Measurements from ENCODE around the gene ARHGEF26. TPM values are rescaled to one million over a fixed set of nuclear protein-coding genes. Genes with fewer than 3 reads are reported as not detected.

ARHGEF26 gene
- total RNA-seq, 1 experiment from 2014 or later: 5.8 TPM

DNA sequence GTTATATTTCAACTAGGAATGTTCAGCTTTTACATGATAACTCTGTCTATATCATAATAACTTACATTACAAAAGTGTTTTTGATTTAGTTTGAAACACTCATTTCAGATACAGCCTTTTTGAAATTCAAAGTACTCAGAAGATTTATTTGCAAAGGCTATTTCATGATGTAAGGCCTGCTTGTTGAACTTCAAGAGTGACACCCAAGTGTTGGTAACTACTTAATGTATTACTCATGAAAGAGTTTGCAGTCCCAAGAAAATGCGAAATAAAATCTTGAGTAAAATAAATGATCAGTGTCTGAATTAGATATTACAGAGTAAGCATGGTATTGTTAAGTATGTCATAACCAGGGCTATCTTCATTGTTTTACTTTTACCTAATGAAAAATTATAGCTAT is 35.3 kb downstream of the ARHGEF26 start:
- DNase-seq (ENCODE audit: low read depth): no peak

DNA sequence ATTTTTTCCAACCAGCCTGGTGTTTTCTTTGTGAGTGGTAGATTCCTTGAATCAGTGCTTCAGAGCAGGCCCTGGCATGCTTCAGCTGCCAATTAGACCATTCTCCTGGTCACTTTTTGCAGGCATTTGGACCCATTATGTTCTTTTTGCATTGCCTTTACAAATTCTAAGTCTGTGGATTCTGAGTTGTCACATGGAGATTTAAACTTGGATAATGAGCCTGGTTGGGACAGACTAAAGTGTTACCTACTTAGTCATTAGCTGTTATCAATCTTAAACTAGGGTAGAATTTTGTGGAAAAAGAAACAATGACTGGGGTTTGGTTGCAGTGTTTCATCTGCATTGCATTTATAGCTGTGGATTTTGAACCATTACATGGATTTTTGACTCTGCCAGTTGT is 40.6 kb downstream of the ARHGEF26 start:
- DNase-seq (ENCODE audit: low read depth): no peak

DNA sequence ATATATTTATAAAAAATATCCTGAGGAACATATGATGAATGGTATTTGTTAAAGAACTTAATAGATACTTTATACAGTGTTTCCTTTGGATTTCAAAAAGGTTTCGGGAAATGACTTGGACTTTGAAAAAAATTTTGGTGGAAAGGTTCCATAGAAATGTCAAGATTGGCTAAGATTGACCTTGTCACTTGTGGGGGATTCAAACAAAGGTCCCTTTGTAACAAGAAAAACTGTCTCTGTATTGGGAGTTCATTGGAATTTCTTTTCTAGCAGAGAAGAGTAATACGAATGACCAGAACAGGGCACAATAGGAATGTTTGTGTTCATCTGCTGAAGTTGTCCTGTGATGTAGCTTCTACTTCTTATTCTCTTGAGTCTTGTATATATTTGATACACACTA is 43.2 kb downstream of the ARHGEF26 start:
- DNase-seq (ENCODE audit: low read depth): no peak

DNA sequence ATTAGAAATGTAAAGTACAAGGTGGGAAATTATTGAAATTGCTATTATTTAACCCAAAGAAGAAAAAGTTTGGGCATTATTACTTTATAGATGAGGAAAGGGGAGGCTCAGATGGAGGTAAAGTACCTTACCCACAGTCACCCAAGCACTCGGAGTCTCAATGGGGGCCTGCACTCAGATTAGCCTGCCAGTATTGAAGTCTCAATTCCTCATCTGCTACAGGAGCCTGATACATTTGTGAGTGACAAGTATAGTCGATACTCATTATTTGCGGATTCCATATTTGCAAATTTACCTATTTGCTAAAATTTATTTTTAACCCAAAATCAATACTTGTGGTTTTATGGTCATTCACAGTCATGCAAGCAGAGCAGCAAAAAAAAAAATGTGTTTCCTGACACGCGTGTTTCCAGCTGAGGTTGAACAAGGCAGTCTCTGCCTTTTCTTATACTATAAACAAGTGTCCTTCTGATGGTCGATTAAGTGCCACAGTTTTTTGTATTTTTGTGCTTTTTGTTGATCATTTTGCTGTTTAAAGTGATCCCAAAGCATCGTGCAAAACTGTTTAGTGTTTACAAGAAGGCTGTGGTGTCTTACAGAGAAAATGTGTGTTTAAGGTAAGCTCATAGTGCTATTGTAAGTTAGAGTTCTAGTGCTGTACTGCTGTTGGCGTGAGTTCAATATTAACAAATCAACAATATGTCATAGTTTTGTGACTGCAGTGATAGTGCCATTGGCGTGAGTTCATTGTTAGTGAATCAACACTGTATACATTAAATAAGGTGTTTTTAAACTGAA is 48.0 kb downstream of the ARHGEF26 start:
- no peak for DNase-seq (ENCODE audit: low read depth)

DNA sequence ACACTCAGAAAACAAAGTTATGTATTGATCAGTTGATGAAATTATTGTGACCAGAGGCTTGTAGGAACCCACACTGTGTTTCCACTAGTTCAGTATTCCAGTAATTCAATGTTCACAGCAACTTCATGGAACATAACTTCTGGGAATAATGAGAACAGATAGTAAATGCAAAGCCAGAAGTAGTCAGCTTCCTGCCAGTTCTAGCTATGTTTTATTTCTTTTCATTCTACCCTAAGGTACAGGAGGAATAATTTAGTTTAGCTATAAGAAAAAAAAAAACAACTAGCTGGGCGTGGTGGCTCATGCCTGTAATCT is 48.6 kb downstream of the ARHGEF26 start:
- DNase-seq (ENCODE audit: low read depth): no peak

DNA sequence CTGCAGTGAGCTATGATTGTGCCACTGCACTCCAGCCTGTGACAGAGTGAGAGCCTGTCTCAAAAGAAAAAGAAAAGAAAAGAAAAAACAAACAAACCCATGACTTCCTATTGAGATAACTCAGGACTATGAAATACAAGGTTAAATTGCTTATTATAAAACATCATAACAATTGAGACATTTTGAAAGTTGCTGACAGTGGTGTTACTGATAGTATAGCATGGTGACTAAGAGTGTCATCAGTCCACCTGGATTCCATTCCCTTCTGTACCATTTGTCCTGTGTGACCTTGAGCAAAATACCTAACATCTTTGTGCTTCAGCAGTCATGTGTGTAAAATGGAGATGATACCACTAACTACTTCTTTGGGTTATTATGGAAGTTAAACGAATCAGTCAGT is 49.1 kb downstream of the ARHGEF26 start:
- no peak for DNase-seq (ENCODE audit: low read depth)

DNA sequence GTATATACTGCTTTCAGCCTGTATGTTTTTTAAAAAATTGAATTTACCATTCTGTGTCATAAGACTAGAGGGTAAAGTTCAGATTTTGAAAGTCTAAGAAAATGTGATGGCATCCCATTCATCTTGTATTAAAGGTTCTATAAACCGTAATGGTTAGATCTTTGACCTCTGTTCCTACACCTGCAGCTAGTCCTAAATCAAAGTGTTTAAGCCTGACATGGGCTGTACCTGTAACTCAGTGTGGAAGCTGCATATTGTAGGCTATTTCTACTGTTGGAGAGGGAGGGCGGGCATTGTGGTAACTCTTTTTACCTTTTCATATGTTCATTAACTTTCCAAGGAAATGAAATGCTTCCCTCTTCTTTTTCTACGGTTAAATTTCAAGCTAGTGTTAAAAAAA is 53.9 kb downstream of the ARHGEF26 start:
- DNase-seq (ENCODE audit: low read depth): no peak

DNA sequence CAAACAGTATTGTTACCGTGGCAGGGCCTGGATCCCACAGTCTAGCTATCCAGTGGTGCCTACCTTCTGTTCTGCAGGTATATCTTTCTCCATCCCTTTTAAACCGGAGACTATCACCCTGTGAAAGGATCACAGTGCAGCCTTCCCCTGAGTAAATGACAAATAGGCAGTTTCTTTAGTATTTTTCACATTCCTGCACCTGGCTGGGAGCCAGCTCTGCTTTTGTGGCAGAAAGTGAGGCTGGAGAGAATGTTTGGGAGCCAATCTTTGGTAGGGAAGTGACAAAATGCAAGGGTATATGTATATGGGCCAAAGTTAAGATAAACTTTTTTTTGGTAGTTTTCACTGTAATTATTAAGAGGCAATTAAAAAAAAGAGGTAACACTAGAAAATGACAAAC is 54.8 kb downstream of the ARHGEF26 start:
- no peak for DNase-seq (ENCODE audit: low read depth)

DNA sequence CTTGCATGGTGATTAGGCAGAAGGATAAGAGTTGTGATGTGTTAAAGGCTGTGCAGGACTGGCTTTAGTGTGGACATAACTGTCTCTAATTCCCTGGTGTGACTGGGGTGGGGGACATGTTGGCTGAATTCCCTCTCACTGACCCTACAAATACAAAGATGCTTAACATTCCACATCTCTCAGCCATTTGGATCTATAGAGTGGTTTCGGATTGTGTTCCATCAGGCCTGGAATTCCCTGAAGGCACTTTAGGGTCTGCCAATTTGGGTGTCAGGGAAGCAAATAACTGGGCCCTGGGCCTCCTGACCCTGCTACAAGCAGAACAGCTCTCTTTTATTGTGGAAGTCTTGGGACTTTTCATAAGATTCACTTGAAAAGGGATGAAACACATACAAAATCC is 56.2 kb downstream of the ARHGEF26 start:
- DNase-seq (ENCODE audit: low read depth): no peak

DNA sequence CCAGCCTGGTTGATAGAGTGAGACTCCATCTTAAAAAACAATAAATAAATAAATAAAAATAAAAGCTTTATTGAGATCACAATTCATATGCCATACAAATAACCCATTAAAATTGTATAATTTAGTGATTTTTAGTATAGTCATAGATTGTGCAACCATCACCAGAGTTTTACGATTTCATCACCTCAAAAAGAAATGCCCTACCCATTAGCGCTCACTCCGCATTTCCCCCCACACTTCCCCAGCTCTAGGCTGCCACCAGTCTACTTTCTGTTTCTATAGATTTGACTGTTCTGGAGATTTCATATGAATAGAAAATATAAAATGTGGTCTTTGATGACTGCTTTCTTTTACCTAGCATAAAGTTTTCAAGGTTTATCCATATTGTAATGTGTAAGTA is 57.0 kb downstream of the ARHGEF26 start:
- no peak for DNase-seq (ENCODE audit: low read depth)

DNA sequence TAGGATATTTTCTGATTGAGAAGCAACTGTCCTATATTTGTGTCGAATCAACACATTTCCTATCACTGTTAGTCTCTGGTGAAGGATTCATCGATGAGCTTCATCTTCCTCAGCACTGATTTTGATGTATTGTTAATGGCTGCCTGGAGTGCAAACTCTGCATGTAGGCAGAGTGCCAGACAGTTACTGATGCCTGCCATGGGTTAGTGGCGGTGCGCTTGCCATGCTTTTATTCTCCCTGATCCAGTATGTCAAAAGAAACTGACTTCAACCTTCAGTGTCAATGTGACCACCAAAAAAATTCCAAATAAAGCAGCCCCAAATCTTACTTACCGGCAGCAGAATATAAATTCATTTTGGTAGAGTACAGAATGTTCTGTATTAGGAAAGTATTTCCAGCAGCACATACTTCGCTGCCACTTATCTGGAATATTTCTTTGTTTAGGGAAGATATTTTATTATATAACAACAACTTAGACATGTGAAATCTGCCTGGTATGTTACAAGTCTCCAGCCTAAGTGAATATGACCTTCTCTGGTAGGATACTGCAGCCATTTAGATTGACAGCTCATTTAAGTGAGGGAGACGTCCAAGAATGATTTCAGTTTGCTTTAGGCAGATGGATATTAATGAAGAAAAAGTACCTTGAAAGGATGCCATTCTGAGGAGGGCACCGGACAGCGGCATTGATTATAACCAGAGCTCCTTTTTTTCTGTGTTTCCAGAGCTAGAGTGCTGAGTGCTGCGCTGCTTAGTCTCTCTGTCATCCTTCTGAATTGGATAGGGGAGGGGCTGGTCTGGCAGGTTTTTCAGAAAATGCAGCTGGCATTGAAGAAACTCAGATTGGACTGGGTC is 59.9 kb downstream of the ARHGEF26 start:
- DNase-seq (ENCODE audit: low read depth): no peak

DNA sequence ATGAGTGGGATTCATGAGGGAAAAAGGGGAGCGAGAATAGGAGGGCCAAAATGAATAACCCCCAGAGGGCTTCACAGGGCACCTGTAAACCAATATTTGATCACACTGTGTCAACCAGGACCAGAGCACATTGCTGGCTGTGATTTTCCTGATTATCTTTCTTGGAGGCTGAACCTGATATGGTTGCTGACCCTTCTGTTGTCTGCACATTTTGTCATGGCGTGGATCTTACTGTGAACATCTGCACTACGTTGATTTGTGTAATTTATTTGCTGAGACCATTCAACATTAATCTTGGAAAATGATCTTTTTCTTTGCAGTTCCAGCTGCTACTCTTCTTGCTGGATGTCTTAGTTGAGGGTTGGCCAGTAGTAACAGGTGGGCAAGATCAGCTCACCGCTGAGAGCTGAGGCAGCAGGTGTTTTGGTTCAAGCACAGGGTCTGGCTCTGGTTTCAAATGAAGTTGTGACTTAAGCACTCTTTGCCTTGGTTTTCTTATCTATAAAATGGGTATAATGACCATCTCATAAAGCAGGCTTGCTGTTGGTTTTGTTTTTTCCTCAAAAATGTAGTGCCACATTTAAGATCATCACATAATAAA is 61.2 kb downstream of the ARHGEF26 start:
- no peak for DNase-seq (ENCODE audit: low read depth)

DNA sequence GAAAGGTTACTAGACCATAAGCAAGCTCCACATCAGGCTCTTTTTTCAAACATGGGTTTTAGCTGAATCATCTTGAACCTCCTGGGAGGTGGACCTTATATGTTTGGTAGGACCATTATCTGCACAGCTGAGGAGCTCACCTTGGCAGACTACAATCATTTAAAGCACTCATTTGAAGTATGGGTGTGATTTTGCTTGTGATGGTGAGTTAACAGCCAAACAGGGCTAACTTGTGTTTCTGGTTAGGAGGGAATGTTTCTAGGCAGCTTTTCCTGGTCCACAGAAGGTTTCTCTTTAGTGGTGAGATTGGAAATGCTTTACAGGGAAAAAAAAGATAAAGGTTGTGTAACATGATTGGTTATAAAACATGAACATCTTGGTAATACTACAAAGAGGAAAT is 61.8 kb downstream of the ARHGEF26 start:
- DNase-seq (ENCODE audit: low read depth): no peak

DNA sequence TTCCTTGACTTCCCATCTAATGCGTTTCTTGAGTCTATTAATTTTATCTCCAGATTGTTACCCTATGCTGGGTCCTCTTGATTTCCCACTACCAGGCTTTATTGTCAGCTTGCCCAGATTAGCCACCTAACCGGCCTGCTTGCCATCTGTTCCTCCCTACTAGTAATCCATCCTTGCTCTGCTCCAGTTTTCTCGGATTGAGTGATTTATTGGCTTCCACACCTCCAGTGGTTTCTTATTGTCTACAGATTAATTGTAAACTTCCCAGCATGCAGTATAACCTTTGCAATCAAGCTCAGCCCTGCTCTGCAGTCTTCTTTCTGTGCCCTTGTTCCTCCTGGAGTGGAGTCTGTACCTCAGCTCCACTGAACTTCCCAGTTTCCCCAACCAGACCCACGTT is 63.4 kb downstream of the ARHGEF26 start:
- no peak for DNase-seq (ENCODE audit: low read depth)

DNA sequence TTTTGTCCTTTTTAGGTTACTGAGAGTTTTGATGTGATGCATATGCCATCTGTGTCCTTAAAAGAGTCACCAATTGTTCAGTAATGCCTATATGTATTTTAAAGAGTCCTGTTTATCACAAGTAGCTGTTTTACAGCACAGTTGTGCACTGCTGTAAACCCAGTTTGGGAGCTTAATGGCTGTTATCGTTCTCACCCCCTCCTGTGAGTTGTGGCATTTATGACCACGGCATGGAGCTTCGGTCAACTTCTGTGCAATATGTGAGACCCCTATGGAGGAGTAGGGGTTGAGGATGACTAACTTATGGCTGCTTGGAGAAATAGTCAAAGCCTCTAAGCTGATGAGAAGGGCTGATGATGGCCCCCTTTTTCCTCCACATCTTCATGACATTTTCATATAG is 67.2 kb downstream of the ARHGEF26 start:
- no peak for DNase-seq (ENCODE audit: low read depth)

DNA sequence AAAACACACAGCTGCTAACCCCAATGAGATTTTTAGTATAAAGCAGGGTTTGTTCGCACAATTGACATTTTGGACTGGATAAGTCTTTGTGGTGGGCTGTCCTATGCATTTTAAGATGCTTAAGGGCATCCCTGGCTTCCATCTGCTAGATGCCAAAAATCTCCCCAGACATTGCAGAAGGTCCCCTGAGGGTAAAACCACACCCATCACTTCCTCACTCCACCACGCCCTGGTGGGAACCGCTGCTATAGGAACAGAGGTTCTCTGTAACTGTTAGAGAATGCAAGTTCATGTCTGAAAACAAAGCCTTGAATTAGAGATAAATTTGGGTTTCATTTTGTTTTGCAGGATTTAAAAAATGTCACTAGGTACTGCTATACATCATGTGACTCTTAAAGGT is 67.7 kb downstream of the ARHGEF26 start:
- no peak for DNase-seq (ENCODE audit: low read depth)

DNA sequence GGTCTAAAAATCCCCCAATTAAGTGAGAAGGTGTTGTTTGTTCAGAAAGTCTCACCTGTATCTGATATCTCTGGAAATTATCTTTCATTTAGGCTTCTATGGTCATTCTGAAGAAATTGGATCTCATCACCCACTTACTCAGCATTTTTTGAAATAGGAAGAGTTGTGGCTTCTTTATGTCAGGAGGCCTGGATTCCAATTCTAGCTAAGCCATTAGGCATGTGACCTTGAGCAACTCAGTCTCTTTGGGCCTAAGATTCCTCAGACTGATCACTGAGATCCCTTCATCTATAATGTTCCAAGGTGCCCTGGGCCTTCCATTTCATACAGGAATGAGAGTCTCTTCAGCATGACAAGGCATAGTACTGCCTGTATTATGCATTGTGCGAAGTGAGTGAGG is 70.3 kb downstream of the ARHGEF26 start:
- no peak for DNase-seq (ENCODE audit: low read depth)

DNA sequence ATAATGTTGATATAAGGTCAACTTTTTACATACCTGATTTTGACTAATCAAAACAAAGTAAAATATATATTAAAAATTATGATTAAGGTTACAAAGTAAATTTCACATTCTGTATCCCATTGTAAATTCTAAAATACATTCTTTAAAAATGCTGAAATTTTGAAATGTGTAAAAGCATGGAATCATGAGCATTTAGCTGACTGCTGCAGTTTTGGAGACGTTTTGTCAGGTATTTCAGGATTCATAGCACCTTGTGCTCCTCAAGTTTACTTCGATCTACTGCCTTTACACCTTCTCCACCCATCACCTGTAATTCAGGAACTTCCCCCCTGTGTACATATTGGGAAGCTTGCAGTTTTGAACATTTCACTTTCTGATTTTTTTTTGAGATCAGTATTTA is 71.0 kb downstream of the ARHGEF26 start:
- DNase-seq (ENCODE audit: low read depth): no peak

DNA sequence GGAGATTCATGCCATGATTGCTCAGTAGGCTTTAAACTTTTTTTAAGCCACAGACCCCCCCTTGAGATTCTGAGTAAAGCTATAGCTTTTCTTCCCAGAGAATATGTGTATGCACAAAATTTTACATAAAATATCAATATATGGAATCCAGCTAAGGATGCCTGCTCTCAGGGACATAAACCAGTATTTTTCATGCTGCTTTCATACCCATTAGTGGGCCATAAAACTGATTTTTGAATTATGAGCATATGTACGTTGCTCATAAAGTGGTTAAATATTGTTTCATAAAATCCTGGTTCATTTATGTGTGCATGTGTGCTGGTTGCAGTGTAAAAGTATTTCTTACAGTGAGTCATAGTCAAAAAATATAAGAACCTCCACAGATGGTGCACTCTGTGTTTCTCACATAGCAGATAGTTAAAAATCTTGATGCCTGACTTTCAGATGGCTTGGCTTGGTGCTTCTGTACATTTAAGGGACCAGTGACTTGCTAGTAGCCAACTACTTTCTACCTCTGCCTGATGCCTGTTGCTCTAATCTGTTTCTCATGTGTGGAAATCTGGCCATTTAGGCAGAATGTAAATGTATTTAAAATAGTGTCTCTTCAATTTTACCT is 71.9 kb downstream of the ARHGEF26 start:
- DNase-seq (ENCODE audit: low read depth): no peak

DNA sequence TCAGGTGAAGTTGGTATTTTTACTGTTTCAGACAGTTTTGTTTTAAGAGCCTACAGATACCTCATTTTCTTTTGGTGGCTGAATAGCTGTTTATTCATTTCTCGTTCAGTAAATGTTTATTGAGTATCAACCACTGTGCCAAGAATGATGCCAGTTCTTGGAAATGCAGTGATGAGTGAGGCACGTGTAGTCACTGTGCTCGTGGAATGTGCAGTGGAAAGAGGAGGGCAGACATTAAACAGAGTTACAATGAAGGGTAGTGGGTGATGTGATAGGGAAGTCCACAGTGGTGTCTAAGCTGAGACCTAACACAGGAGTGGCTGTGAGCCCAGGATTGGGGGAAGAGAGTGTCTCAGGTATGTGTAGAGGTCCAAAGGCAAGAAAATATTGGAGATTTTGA is 73.7 kb downstream of the ARHGEF26 start:
- no peak for DNase-seq (ENCODE audit: low read depth)

DNA sequence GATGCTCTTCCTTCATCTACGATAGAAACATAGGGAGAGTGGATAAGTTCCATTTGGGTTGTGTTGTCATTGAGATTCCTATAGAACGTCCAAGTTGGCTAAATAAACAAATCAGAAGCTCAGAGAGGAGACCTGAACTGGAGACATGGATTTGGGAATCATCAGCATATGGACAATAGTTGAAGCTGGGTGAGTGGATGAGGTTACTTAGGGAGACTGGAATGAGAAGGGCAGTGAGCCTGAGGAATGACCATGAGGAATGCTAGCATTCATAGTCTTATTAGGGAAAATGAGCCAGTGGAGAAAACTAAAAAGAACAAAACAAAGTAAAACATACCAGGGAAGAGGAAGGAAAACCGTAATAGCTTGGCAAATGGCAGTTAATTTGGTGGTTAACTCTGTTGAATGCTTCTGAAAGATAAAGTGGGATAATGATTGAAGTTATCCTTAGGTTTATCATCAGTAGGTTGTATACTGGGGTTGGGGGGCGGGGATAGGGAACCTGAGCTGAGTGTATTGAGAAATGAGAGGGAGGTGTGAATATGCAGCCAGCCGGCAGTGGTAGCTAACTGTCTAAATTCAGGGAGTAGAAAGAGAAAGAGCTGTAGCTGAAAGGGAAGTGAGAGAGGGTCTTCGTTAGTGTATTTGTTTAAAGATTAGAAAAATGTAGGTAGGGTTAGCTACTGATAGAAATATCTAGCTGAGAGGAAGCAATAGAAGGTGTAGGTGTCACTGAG is 74.6 kb downstream of the ARHGEF26 start:
- no peak for DNase-seq (ENCODE audit: low read depth)

DNA sequence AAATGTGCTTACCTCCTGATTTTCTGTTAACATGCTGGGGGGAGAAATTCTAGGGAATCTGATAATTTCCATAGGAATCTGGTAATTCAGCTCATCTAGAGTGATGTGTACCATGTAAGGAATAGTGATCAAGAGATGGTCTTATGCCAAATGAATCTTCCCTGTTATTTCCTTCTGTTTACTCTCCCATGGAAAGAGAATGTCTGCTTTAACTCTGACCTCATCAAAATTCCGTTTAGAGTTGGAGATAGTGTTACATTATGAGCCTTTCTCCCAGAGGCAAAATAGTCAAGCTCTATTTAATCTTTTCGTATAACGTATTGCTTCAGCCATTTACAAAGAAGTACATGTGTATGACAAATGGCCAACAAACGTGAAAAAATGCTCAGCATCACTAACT is 76.6 kb downstream of the ARHGEF26 start:
- DNase-seq (ENCODE audit: low read depth): no peak
